Naive thymus-derived CD4-positive, alpha-beta T cell (primary cell): Measurements from ENCODE around the gene CBY2. TPM values are rescaled to one million over a fixed set of nuclear protein-coding genes. Genes with fewer than 3 reads are reported as not detected.
"Not testable (repeated sequence)": the region's sequence is repeated elsewhere in the genome, so short reads cannot be mapped to it uniquely, and the experiment has no call there.

ENCODE experiments used
- ATAC-seq: fragments of 150-1000 bp; cut with Tn5 transposase; 2 replicates; pipeline ENCODE4 v1.10.0; 2021; ENCODE audit warnings: mild to moderate bottlenecking, moderate library complexity
- CTCF ChIA-PET: fragments of 350-600 bp; sonication (Branson Sonifier 250); formaldehyde crosslinking; loops from one replicate; lab custom pipeline; 2021; ENCODE audit warnings: antibody characterized with exemption; lab: Charles Lee
- POLR2A ChIA-PET: fragments of 350-600 bp; sonication (Branson Sonifier 250); formaldehyde crosslinking; loops from one replicate; lab custom pipeline; 2021; ENCODE audit warnings: antibody characterized with exemption, inconsistent platforms; lab: Charles Lee
- DNase-seq, 9 donors: peaks; one replicate each; pipeline versions ENCODE4 v3.0.0 to v3.0.0-alpha.2; 2020 to 2022; ENCODE audit warnings: mixed read lengths in 1 of 9
- H3K27ac ChIP-seq: one replicate; pipeline ENCODE4 v1.7.0; 2013; ENCODE audit warnings: mild to moderate bottlenecking, low read depth, low read length, moderate library complexity
- H3K27me3 ChIP-seq, 2 donors: one replicate each; pipeline ENCODE4 v1.7.0; 2013; ENCODE audit warnings: low read length in 2 of 2, mild to moderate bottlenecking in 2 of 2, moderate library complexity in 2 of 2; ENCODE audit not compliant: control insufficient read depth in 2 of 2, insufficient read depth in 2 of 2
- H3K36me3 ChIP-seq, 3 experiments: 1 replicate in 2 of 3; 2 replicates in 1 of 3; pipeline ENCODE4 v1.7.0; 2013; ENCODE audit warnings: low read length in 3 of 3, mild to moderate bottlenecking in 3 of 3, moderate library complexity in 1 of 3; ENCODE audit not compliant: insufficient read depth in 3 of 3, control insufficient read depth in 2 of 3
- H3K4me1 ChIP-seq, 2 donors: one replicate each; pipeline ENCODE4 v1.7.0; 2013; ENCODE audit warnings: low read length in 2 of 2, mild to moderate bottlenecking in 2 of 2, moderate library complexity in 1 of 2; ENCODE audit not compliant: control insufficient read depth in 2 of 2, insufficient read depth in 2 of 2
- H3K4me3 ChIP-seq: 2 replicates; pipeline ENCODE4 v1.7.0; 2013; ENCODE audit warnings: mild to moderate bottlenecking, low read length
- H3K9me3 ChIP-seq, 3 experiments: 1 replicate in 2 of 3; 2 replicates in 1 of 3; pipeline ENCODE4 v1.7.0; 2013; ENCODE audit warnings: low read length in 3 of 3; ENCODE audit not compliant: control insufficient read depth in 2 of 3
- H3K27ac Mint-ChIP-seq, 9 donors: one replicate each; pipeline ENCODE4 v1.8.0; 2020 to 2022; ENCODE audit warnings: mixed read lengths in 9 of 9, mild to moderate bottlenecking in 8 of 9, moderate library complexity in 5 of 9, inconsistent platforms in 2 of 9
- H3K27me3 Mint-ChIP-seq, 5 donors: one replicate each; pipeline ENCODE4 v1.8.0; 2021 to 2022; ENCODE audit warnings: mixed read lengths in 5 of 5, mild to moderate bottlenecking in 1 of 5
- H3K36me3 Mint-ChIP-seq, 5 donors: one replicate each; pipeline ENCODE4 v1.8.0; 2020 to 2022; ENCODE audit warnings: mixed read lengths in 5 of 5, mild to moderate bottlenecking in 3 of 5, inconsistent platforms in 1 of 5
- H3K4me1 Mint-ChIP-seq, 7 donors: one replicate each; pipeline ENCODE4 v1.8.0; 2020 to 2022; ENCODE audit warnings: mixed read lengths in 7 of 7, mild to moderate bottlenecking in 3 of 7, inconsistent platforms in 1 of 7
- H3K4me3 Mint-ChIP-seq, 10 donors: one replicate each; pipeline ENCODE4 v1.8.0; 2020 to 2022; ENCODE audit warnings: mild to moderate bottlenecking in 10 of 10, mixed read lengths in 10 of 10, moderate library complexity in 6 of 10, inconsistent platforms in 2 of 10
- H3K9me3 Mint-ChIP-seq, 11 donors: one replicate each; pipeline ENCODE4 v1.8.0; 2020 to 2022; ENCODE audit warnings: mixed read lengths in 11 of 11, mild to moderate bottlenecking in 4 of 11, inconsistent platforms in 1 of 11, moderate library complexity in 1 of 11
- intact Hi-C, 2 donors: fragments of 100-400 bp; cut with micrococcal nuclease; formaldehyde crosslinking; loops; one replicate each; pipeline ENCODE4 v1.15.1; 2023
- polyA plus RNA-seq, 2 donors: library from polyadenylated mRNA; unstranded; fragments of 300-500 nt; fragmentation: Illumina TruSeq; gene quantifications; one replicate each; pipeline ENCODE4 v1.2.3, GENCODE V29; 2021
- total RNA-seq, 6 experiments: library from RNA in 5 of 6; stranded (reverse) in 5 of 6; gene quantifications; 1 replicate in 5 of 6; 2 replicates in 1 of 6; pipeline ENCODE4 v1.2.3 and lab custom pipeline; 2021 to 2026

The CBY2 gene
- total and polyA plus RNA-seq, 7 experiments from 2014 or later, result 0.40 TPM; not detected in 6

DNA sequence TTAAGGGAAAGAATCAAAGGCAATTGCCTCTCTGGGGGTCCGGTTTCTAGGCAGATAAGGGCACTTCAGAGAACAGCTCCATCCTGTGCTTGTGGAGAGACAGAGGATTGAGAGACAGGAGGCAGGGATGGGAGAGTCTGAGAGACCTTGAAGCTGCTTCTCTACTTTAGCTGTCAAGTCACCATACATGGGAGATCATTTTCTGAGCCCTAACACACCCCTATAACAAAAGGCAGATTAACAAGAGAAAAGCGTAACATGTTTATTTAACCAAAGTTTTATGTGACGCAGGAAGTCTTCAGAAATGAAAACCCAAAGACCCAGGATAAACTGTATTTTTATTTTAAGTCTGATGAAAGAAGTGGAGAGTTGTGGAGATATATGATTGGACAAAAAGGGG lies 48.4 kb downstream of the CBY2 start:
- POLR2A ChIA-PET, result no interaction called here

DNA sequence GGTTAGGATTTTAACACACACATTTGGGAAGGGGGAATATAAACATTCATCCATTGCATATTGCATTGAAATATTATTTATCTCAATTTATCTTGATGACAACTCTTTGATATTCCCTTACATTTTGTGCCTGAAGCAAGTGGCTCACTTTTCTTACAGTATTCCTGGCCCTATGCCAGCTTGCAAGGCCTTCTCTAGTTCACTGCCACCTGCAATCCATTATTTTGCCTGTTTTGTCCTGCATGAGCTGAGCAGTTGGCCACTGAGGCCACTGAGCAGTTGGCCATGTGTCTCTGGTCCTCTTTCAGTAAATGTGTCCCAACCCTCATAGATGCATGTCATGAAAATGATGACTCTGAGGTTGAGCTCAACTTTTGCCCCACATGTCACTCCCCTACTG lies 49.8 kb downstream of the CBY2 start:
- ChIA-PET POLR2A (no interaction called here), CTCF (no interaction called here)
- H3K9me3 Mint-ChIP-seq, result peaks cover 0 to 2% (median 0%) of the 10 kb centered on the region in 11 donors
- ATAC-seq (no peak), DNase-seq (no peak)
- intact Hi-C loops, result no loop called here
- peaks cover 0 to 7% (median 0%) of the 10 kb centered on the region in 5 donors for H3K27me3 Mint-ChIP-seq
- Histone ChIP-seq H3K27ac (no peak overlapping the region), H3K9me3 (no peaks in the 10 kb centered on the region), H3K4me3 (no peak overlapping the region), H3K27me3 (no peaks in the 10 kb centered on the region), H3K36me3 (no peaks in the 10 kb centered on the region), H3K4me1 (no peaks in the 10 kb centered on the region)
- H3K36me3 Mint-ChIP-seq, result no peaks in the 10 kb centered on the region
- peaks cover 0 to 2% (median 0%) of the 10 kb centered on the region in 7 donors for H3K4me1 Mint-ChIP-seq
- no peak overlapping the region for H3K27ac Mint-ChIP-seq
- H3K4me3 Mint-ChIP-seq, result no peak overlapping the region

More for the DNA sequence above, 48.4 kb downstream of the CBY2 start:
- DNase-seq, result no peak
- H3K27ac Mint-ChIP-seq, result no peak overlapping the region
- no peak for ATAC-seq
- peaks cover 0 to 2% (median 0%) of the 10 kb centered on the region in 11 donors for H3K9me3 Mint-ChIP-seq
- Histone ChIP-seq H3K4me1 (no peaks in the 10 kb centered on the region), H3K9me3 (no peaks in the 10 kb centered on the region), H3K4me3 (no peak overlapping the region), H3K27me3 (no peaks in the 10 kb centered on the region), H3K27ac (no peak overlapping the region), H3K36me3 (no peaks in the 10 kb centered on the region)
- CTCF ChIA-PET, result no interaction called here
- peaks cover 0 to 7% (median 0%) of the 10 kb centered on the region in 5 donors for H3K27me3 Mint-ChIP-seq
- intact Hi-C loops, result no loop called here
- H3K4me3 Mint-ChIP-seq, result no peak overlapping the region
- H3K36me3 Mint-ChIP-seq, result no peaks in the 10 kb centered on the region
- peaks cover 0 to 2% (median 0%) of the 10 kb centered on the region in 7 donors for H3K4me1 Mint-ChIP-seq

DNA sequence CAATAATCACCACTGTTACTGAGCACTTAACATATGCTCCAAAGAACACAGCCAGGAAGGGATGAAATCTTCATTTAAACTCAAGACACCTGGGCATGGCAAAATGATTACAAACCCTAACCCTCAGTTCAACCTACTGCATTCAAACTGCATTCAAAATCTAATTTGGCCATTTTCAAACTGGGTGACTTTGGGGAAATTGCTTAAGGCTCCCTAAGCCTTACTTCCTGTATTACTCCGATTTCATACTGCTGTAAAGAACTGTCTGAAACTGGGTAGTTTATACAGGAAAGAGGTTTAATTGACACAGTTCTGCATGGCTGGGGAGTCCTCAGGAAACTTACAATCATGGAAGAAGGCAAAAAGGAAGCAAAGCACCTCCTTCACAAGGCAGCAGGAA lies 50.4 kb downstream of the CBY2 start:
- peaks cover 0 to 7% (median 2%) of the 10 kb centered on the region in 11 donors for H3K9me3 Mint-ChIP-seq
- intact Hi-C loops, result no loop called here

DNA sequence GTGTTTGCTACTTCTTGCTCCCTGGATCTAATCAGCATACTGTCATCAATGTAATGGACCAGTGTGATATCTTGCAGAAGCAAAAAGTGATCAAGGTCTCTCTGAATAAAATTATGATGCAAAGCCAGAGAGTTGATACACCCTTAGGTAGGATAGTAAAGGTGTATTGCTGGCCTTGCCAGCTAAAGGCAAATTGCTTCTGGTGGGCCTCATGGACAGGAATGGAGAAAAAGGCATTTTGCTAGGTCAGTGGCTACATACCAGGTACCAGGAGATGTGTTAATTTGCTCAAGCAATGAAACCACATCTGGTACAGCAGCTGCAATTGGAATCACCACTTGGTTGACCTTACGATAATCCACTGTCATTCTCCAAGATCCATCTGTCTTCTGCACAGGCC lies 54.4 kb downstream of the CBY2 start:
- peaks cover 0 to 14% (median 7%) of the 10 kb centered on the region in 5 donors for H3K36me3 Mint-ChIP-seq
- peaks cover 5 to 21% (median 10%) of the 10 kb centered on the region in 11 donors for H3K9me3 Mint-ChIP-seq

More for the DNA sequence above, 50.4 kb downstream of the CBY2 start:
- H3K9me3 ChIP-seq, result no peaks in the 10 kb centered on the region
- H3K27me3 ChIP-seq, result no peaks in the 10 kb centered on the region
- no peak overlapping the region for H3K4me3 Mint-ChIP-seq
- DNase-seq (no peak), ATAC-seq (no peak)
- ChIA-PET CTCF (no interaction called here), POLR2A (no interaction called here)
- peaks cover 0 to 7% (median 0%) of the 10 kb centered on the region in 5 donors for H3K27me3 Mint-ChIP-seq
- H3K27ac Mint-ChIP-seq, result no peak overlapping the region
- no peaks in the 10 kb centered on the region for H3K4me1 ChIP-seq
- H3K4me3 ChIP-seq, result no peak overlapping the region
- peaks cover 0 to under 1% (median 0%) of the 10 kb centered on the region in 5 donors for H3K36me3 Mint-ChIP-seq
- H3K27ac ChIP-seq, result no peak overlapping the region
- peaks cover 0 to 2% (median 0%) of the 10 kb centered on the region in 7 donors for H3K4me1 Mint-ChIP-seq
- H3K36me3 ChIP-seq, result no peaks in the 10 kb centered on the region

DNA sequence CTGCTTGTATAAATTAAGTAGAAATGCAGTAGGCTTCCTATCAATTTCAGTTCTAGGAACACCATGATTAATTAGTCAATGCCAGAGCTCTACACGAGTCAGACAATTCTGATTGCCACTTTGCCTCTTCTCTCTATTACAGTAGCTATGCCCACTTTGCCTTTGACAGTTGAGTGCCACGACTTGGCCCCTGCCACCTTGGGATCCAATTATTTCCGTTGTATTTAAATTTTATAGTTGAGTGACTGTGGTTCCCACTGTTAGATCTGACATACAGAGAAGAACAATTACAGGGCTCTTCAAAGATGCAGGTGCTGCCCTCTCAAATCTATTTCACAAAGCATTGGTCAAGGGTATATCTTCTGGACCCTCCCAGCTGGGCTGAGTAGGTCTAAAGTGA lies 55.5 kb downstream of the CBY2 start:
- H3K4me3 Mint-ChIP-seq, ATAC-seq, H3K27ac ChIP-seq, H3K4me1 Mint-ChIP-seq, H3K9me3 ChIP-seq, H3K4me1 ChIP-seq, POLR2A ChIA-PET, intact Hi-C loops, H3K4me3 ChIP-seq, H3K27me3 Mint-ChIP-seq, H3K36me3 ChIP-seq, DNase-seq, H3K27me3 ChIP-seq, H3K27ac Mint-ChIP-seq, CTCF ChIA-PET: not testable (repeated sequence)
- Mint-ChIP-seq H3K36me3 (peaks cover 0 to 14% (median 7%) of the 10 kb centered on the region in 5 donors), H3K9me3 (peaks cover 5 to 21% (median 10%) of the 10 kb centered on the region in 11 donors)

More for the DNA sequence above, 54.4 kb downstream of the CBY2 start:
- H3K4me3 Mint-ChIP-seq, DNase-seq, POLR2A ChIA-PET, H3K27me3 Mint-ChIP-seq, H3K4me3 ChIP-seq, intact Hi-C loops, H3K36me3 ChIP-seq, H3K4me1 ChIP-seq, H3K9me3 ChIP-seq, H3K27me3 ChIP-seq, ATAC-seq, H3K4me1 Mint-ChIP-seq, H3K27ac ChIP-seq, H3K27ac Mint-ChIP-seq, CTCF ChIA-PET: not testable (repeated sequence)

DNA sequence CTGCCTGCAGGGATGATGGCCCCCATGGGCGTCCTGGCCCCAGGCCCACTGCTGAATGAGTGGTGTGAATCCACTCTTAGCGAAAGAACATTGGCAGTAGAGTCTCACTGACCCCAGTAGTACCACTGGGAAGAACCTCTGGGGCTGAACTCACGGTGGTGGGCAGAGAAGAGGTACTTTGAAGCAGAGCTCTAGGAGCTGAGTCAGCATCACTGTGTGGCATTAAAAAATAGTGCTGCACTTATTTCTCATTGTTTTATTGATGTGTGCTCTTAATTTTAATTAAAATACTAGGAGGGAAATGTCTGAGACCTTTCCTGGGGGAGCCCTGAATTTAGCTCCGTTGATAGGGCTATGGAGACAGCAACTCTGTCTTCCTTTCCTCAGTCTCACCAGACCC lies 61.3 kb downstream of the CBY2 start:
- H3K27me3 ChIP-seq, result no peaks in the 10 kb centered on the region
- ChIA-PET CTCF (interaction anchor here (0.6 kb wide), 1 partner anchor 54 kb away, joined by 3 read pairs; no protein-coding TSS in a partner anchor), POLR2A (no interaction called here)
- H3K36me3 ChIP-seq, result no peaks in the 10 kb centered on the region
- H3K4me1 ChIP-seq, result no peaks in the 10 kb centered on the region
- Mint-ChIP-seq H3K9me3 (peaks cover 0 to 5% (median 3%) of the 10 kb centered on the region in 11 donors), H3K4me3 (no peak overlapping the region), H3K27ac (no peak overlapping the region), H3K27me3 (peaks cover 0 to 14% (median under 1%) of the 10 kb centered on the region in 5 donors), H3K4me1 (peaks cover 0 to 8% (median 3%) of the 10 kb centered on the region in 7 donors), H3K36me3 (peaks cover 0 to 5% (median 0%) of the 10 kb centered on the region in 5 donors)
- ATAC-seq (no peak), DNase-seq (no peak)
- H3K4me3 ChIP-seq, result no peak overlapping the region
- intact Hi-C loops, result no loop called here
- H3K9me3 ChIP-seq, result no peaks in the 10 kb centered on the region
- no peak overlapping the region for H3K27ac ChIP-seq
